GM12864 (cell line): ENCODE data around the gene ONECUT2.

ENCODE experiments used
- DNase-seq: peaks from one replicate; pipeline ENCODE4 v3.0.0-alpha.2; 2011; ENCODE audit warnings: low read depth
- H3K4me3 ChIP-seq: 2 replicates; pipeline ENCODE4 v1.5.1; 2011; ENCODE audit warnings: mild to moderate bottlenecking, low read depth, low read length, control low read depth
- CTCF ChIP-seq: IDR thresholded peaks from 2 replicates; pipeline ENCODE4 v1.5.1; 2011; ENCODE audit warnings: low read depth, mild to moderate bottlenecking, moderate library complexity, low read length, control low read depth, inconsistent platforms; ENCODE audit errors: missing control alignments

Gene ONECUT2

GRCh38 chr18:57475408-57475807 is 40.2 kb downstream of the ONECUT2 start:
- TF ChIP-seq CTCF, result no peak
- H3K4me3 ChIP-seq, result no peak overlapping the region
- no peak for DNase-seq

GRCh38 chr18:57475903-57476302 is 40.7 kb downstream of the ONECUT2 start:
- DNase-seq, result no peak
- no peak overlapping the region for H3K4me3 ChIP-seq
- TF ChIP-seq CTCF, result no peak

- DNase-seq, result no peak
- no peak for TF ChIP-seq CTCF
- H3K4me3 ChIP-seq, result no peak overlapping the region
Measured at GRCh38 chr18:57480733-57481132, 45.6 kb downstream of the ONECUT2 start.

GRCh38 chr18:57497372-57498294 is 62.5 kb downstream of the ONECUT2 start:
- H3K4me3 ChIP-seq, result no peak overlapping the region
- TF ChIP-seq CTCF, result no peak
- DNase-seq, result no peak

GRCh38 chr18:57498682-57499256 is 63.6 kb downstream of the ONECUT2 start:
- no peak for TF ChIP-seq CTCF
- H3K4me3 ChIP-seq, result no peak overlapping the region
- DNase-seq, result no peak

GRCh38 chr18:57502624-57503023 is 67.5 kb downstream of the ONECUT2 start:
- H3K4me3 ChIP-seq, result no peak overlapping the region
- TF ChIP-seq CTCF, result no peak
- DNase-seq, result no peak
